H1 (cell line): ENCODE data around the gene ALS2CL. TPM values are rescaled to one million over a fixed set of nuclear protein-coding genes. Genes with fewer than 3 reads are reported as not detected.
A peak's percentile ranks its signal among the peaks of the same experiment; 100 is the strongest.

Experiments
- ATF3 ChIP-seq: IDR thresholded peaks from 2 replicates; pipeline ENCODE4 v1.6.1; 2011; ENCODE audit warnings: low read depth, mild to moderate bottlenecking, low read length; ENCODE audit not compliant: insufficient read depth
- CBX8 ChIP-seq: fragments of 300-800, 300-1000 bp; sonication (generic); IDR thresholded peaks from 2 replicates; pipeline ENCODE4 v1.7.1; 2016; ENCODE audit warnings: low read depth, low read length, borderline replicate concordance
- CEBPB ChIP-seq: IDR thresholded peaks from 2 replicates; pipeline ENCODE4 v1.6.1; 2012; ENCODE audit warnings: low read depth, low read length
- CHD1 ChIP-seq: IDR thresholded peaks from 2 replicates; pipeline ENCODE4 v1.6.1; 2012; ENCODE audit warnings: low read depth, low read length, improper control_type of control experiment
- HDAC2 ChIP-seq, 2 experiments: fragments of 300-600 bp in 1 of 2; sonication (generic) in 1 of 2; IDR thresholded peaks; 2 replicates each; pipeline ENCODE4 v1.6.1; 2011 to 2012; ENCODE audit warnings: low read depth in 2 of 2, low read length in 2 of 2, mild to moderate bottlenecking in 2 of 2, moderate library complexity in 2 of 2, borderline replicate concordance in 1 of 2, inconsistent platforms in 1 of 2
- JUN ChIP-seq: IDR thresholded peaks from 2 replicates; pipeline ENCODE4 v1.6.1; 2011; ENCODE audit warnings: low read depth, mild to moderate bottlenecking, improper control_type of control experiment, low read length
- KDM4A ChIP-seq: IDR thresholded peaks from one replicate; pipeline ENCODE4 v1.7.1; 2012; ENCODE audit warnings: low read depth, mild to moderate bottlenecking, moderate library complexity, low read length, inconsistent platforms; ENCODE audit not compliant: severe bottlenecking
- KDM5A ChIP-seq: fragments of 200-600 bp; IDR thresholded peaks from 2 replicates; pipeline ENCODE4 v1.7.1; 2012; ENCODE audit warnings: mild to moderate bottlenecking, low read length, inconsistent platforms, mixed read lengths
- MAFK ChIP-seq: IDR thresholded peaks from 2 replicates; pipeline ENCODE4 v1.6.1; 2012; ENCODE audit warnings: low read depth, mild to moderate bottlenecking, improper control_type of control experiment, low read length
- MAX ChIP-seq: IDR thresholded peaks from 2 replicates; pipeline ENCODE4 v1.6.1; 2012; ENCODE audit warnings: inconsistent platforms
- NRF1 ChIP-seq: IDR thresholded peaks from 2 replicates; pipeline ENCODE4 v1.6.1; 2011; ENCODE audit warnings: mild to moderate bottlenecking, low read depth, low read length, improper control_type of control experiment
- RBBP5 ChIP-seq: IDR thresholded peaks from 2 replicates; pipeline ENCODE4 v1.7.1; 2012; ENCODE audit warnings: low read depth, mild to moderate bottlenecking, inconsistent platforms, low read length, moderate library complexity, borderline replicate concordance
- SUZ12 ChIP-seq: fragments of 200-600 bp; sonication (generic); IDR thresholded peaks from 2 replicates; pipeline ENCODE4 v1.6.1; 2012; ENCODE audit warnings: mild to moderate bottlenecking, inconsistent platforms, low read length, moderate library complexity, mixed read lengths
- TAF1 ChIP-seq: IDR thresholded peaks from 2 replicates; pipeline ENCODE4 v1.6.1; 2011; ENCODE audit warnings: mild to moderate bottlenecking, low read depth, low read length
- polyA plus RNA-seq, 7 experiments: library from polyadenylated mRNA; depleted of rRNA in 3 of 7; stranded (reverse) in 5 of 7; unstranded in 2 of 7; fragments of >200 nt in 5 of 7; fragments of 200-250 nt in 2 of 7; gene quantifications; 1 replicate in 5 of 7; 2 replicates in 1 of 7; 4 replicates in 1 of 7; pipeline versions ENCODE4 v1.2.1 to v1.2.3, GENCODE V29; 2011 to 2013; ENCODE audit warnings: missing spikeins in 2 of 7, mixed read lengths in 2 of 7
- total RNA-seq: library from RNA; stranded (reverse); fragmentation: NEBNext Ultra II Directional; extraction: Animal tissue kit (Norgen Biotek cat#: 25700); gene quantifications from 2 replicates; pipeline ENCODE4 v1.2.1, GENCODE V29; 2021

The ALS2CL gene
- total and polyA plus RNA-seq, 2 of the 8 experiments (the other 6 are each of a cell fraction or from before 2014, with no cell fraction given), result 4.8 to 5.4 TPM

GRCh38 chr3:46693038-46693891 lies at the start of gene ALS2CL (continued):
- TF ChIP-seq HDAC2 (IDR thresholded peaks at IDR 0.05; ENCODE audit: borderline replicate concordance in 1 of 2, low read depth in 2 of 2, low read length in 2 of 2) (no peak), JUN (no peak), MAFK (no peak), CEBPB (no peak), CHD1 (no peak), NRF1 (no peak), CBX8 (no peak), TAF1 (no peak), KDM5A (no peak), RBBP5 (0 out of 2 replicates have a peak, but pooled peaks have one; percentile 50), SUZ12 (peak; percentile 51), KDM4A (peak; percentile 86), ATF3 (no peak), MAX (peak; percentile 20; the same call in 1 of the 2 replicates)
